Measurements from ENCODE around the gene COL8A2. TPM values are rescaled to one million over a fixed set of nuclear protein-coding genes. Genes with fewer than 3 reads are reported as not detected.

The COL8A2 gene
- total and polyA plus RNA-seq, 2 experiments from 2014 or later = 0.05 to 0.57 TPM

Other genes with a start within 250 kb of the COL8A2 start
- 18.9 and 19.1 TPM in 2 replicates for gene AGO1, start 242.0 kb downstream of the COL8A2 start, total RNA-seq
- 9.6 and 10.1 TPM in 2 replicates for gene AGO1, start 242.0 kb downstream of the COL8A2 start, polyA plus RNA-seq
- gene AGO3, start 194.1 kb downstream of the COL8A2 start, total RNA-seq = 17.2 and 30.3 TPM in 2 replicates
- 10.7 and 20.8 TPM in 2 replicates for gene AGO3, start 194.1 kb downstream of the COL8A2 start, polyA plus RNA-seq
- 1.8 and 3.6 TPM in 2 replicates for gene TEKT2, start 41.1 kb downstream of the COL8A2 start, total RNA-seq
- gene TEKT2, start 41.1 kb downstream of the COL8A2 start, polyA plus RNA-seq = 0.95 and 3.8 TPM in 2 replicates
- gene ADPRS, start 36.3 kb downstream of the COL8A2 start, total RNA-seq = 68.4 and 83.3 TPM in 2 replicates
- gene ADPRS, start 36.3 kb downstream of the COL8A2 start, polyA plus RNA-seq = 59.7 and 60.4 TPM in 2 replicates
- gene TRAPPC3, start 24.3 kb upstream of the COL8A2 start, total RNA-seq = 83.5 and 99.6 TPM in 2 replicates
- gene TRAPPC3, start 24.3 kb upstream of the COL8A2 start, polyA plus RNA-seq = 119 and 125 TPM in 2 replicates
- 224 and 239 TPM in 2 replicates for gene MAP7D1, start 30.9 kb upstream of the COL8A2 start, total RNA-seq
- gene MAP7D1, start 30.9 kb upstream of the COL8A2 start, polyA plus RNA-seq = 132 and 141 TPM in 2 replicates
- gene THRAP3, start 99.2 kb upstream of the COL8A2 start, total RNA-seq = 60.2 and 92.9 TPM in 2 replicates
- gene THRAP3, start 99.2 kb upstream of the COL8A2 start, polyA plus RNA-seq = 48.6 and 63.6 TPM in 2 replicates
- 21.5 and 44.0 TPM in 2 replicates for gene SH3D21, start 181.1 kb upstream of the COL8A2 start, total RNA-seq
- 13.5 and 22.8 TPM in 2 replicates for gene SH3D21, start 181.1 kb upstream of the COL8A2 start, polyA plus RNA-seq
- gene EVA1B, start 198.4 kb upstream of the COL8A2 start, total RNA-seq = 26.6 and 40.4 TPM in 2 replicates
- gene EVA1B, start 198.4 kb upstream of the COL8A2 start, polyA plus RNA-seq = 23.6 and 24.5 TPM in 2 replicates

All from cardiac muscle cell (in vitro differentiated cells and primary cell).